ENCODE measurements around the gene PIK3R6.

The PIK3R6 gene

GRCh38 chr17:8797621-8798175, 69.8 kb downstream of the PIK3R6 start:
- DNase-seq (ENCODE audit: low read depth in 3 of 3), result no peak

- DNase-seq (ENCODE audit: low read depth in 3 of 3), result no peak
Measured at GRCh38 chr17:8794636-8795035, 72.8 kb downstream of the PIK3R6 start.

GRCh38 chr17:8793649-8794048, 73.8 kb downstream of the PIK3R6 start:
- DNase-seq (ENCODE audit: low read depth in 3 of 3), result no peak

GRCh38 chr17:8792646-8793045, 74.8 kb downstream of the PIK3R6 start:
- DNase-seq (ENCODE audit: low read depth in 3 of 3), result no peak

GRCh38 chr17:8791910-8792270, 75.6 kb downstream of the PIK3R6 start:
- no peak for DNase-seq (ENCODE audit: low read depth in 3 of 3)

- DNase-seq (ENCODE audit: low read depth in 3 of 3), result no peak
Measured at GRCh38 chr17:8791248-8791909, 76.1 kb downstream of the PIK3R6 start.

- no peak for DNase-seq (ENCODE audit: low read depth in 3 of 3)
Measured at GRCh38 chr17:8789743-8790142, 77.7 kb downstream of the PIK3R6 start.

GRCh38 chr17:8788998-8789397, 78.5 kb downstream of the PIK3R6 start:
- no peak for DNase-seq (ENCODE audit: low read depth in 3 of 3)

- DNase-seq (ENCODE audit: low read depth in 3 of 3), result peak; percentile 28 to 32 (median 32)
Measured at GRCh38 chr17:8785547-8786413, 81.7 kb downstream of the PIK3R6 start.

GRCh38 chr17:8782176-8782575, 85.3 kb downstream of the PIK3R6 start:
- no peak for DNase-seq (ENCODE audit: low read depth in 3 of 3)

GRCh38 chr17:8781776-8782175, 85.7 kb downstream of the PIK3R6 start:
- DNase-seq (ENCODE audit: low read depth in 3 of 3), result no peak

- no peak for DNase-seq (ENCODE audit: low read depth in 3 of 3)
Measured at GRCh38 chr17:8776881-8777280, 90.6 kb downstream of the PIK3R6 start.

GRCh38 chr17:8776248-8776647, 91.2 kb downstream of the PIK3R6 start:
- DNase-seq (ENCODE audit: low read depth in 3 of 3), result no peak

- DNase-seq (ENCODE audit: low read depth in 3 of 3), result no peak
Measured at GRCh38 chr17:8766731-8767130, 100.7 kb downstream of the PIK3R6 start.

- DNase-seq (ENCODE audit: low read depth in 3 of 3), result no peak
Measured at GRCh38 chr17:8762012-8762411, 105.5 kb downstream of the PIK3R6 start.

GRCh38 chr17:8758137-8758596, 109.3 kb downstream of the PIK3R6 start, which contains the start of gene SPDYE4:
Gene SPDYE4, minus strand, starts transcription at chr17:8758546. Its CDS starts 164 bp downstream, at chr17:8758382.
- no peak for DNase-seq (ENCODE audit: low read depth in 3 of 3)

- no peak for DNase-seq (ENCODE audit: low read depth in 3 of 3)
Measured at GRCh38 chr17:8757189-8757588, 110.3 kb downstream of the PIK3R6 start.

GRCh38 chr17:8755590-8756255, 111.8 kb downstream of the PIK3R6 start:
- DNase-seq (ENCODE audit: low read depth in 3 of 3), result no peak

- DNase-seq (ENCODE audit: low read depth in 3 of 3), result no peak
Measured at GRCh38 chr17:8754890-8755289, 112.6 kb downstream of the PIK3R6 start.

- DNase-seq (ENCODE audit: low read depth in 3 of 3), result no peak
Measured at GRCh38 chr17:8753976-8754440, 113.5 kb downstream of the PIK3R6 start.

GRCh38 chr17:8753136-8753975, 114.1 kb downstream of the PIK3R6 start:
- no peak for DNase-seq (ENCODE audit: low read depth in 3 of 3)

All from stimulated activated CD4-positive, alpha-beta T cell treated with anti-CD3 and anti-CD28 coated beads, TNF-alpha, amount 100 ng/mL, for 4 hours (primary cell).